ENCODE data around the gene ADAMTS7.
"Not testable (repeated sequence)": the region's sequence is repeated elsewhere in the genome, so short reads cannot be mapped to it uniquely, and the experiment has no call there.

The ADAMTS7 gene

GRCh38 chr15:78752492-78753358 lies 58.5 kb downstream of the ADAMTS7 start:
- no peak for DNase-seq (ENCODE audit: low spot score)

GRCh38 chr15:78751602-78751979 lies 59.7 kb downstream of the ADAMTS7 start:
- no peak for DNase-seq (ENCODE audit: low spot score)

GRCh38 chr15:78750974-78751601 lies 60.2 kb downstream of the ADAMTS7 start:
- DNase-seq (ENCODE audit: low spot score): peak; percentile 91

DNA sequence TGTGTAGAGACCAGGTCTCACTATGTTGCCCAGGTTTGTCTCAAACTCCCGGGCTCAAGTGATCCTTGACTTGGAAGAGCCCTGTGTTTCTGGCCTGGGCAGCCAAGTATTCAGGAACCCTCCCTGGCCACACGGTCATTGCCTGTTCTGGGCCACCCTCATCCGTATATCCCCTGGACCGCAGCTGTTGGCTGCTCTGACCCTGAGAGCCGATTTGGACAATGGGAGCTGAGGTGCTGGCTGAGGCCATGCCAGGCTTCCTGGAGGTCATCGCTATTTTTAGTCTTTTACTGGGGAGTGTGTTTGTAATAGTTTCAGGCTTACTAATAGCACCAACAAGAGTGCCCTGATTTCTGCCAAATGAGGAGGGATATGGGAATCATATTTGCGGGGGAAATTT lies 60.7 kb downstream of the ADAMTS7 start:
- peak; percentile 36 for DNase-seq (ENCODE audit: low spot score)

- no peak for DNase-seq (ENCODE audit: low spot score)
Measured at GRCh38 chr15:78749831-78750230, 61.4 kb downstream of the ADAMTS7 start.

- not testable (repeated sequence) for DNase-seq (ENCODE audit: low spot score)
Measured at GRCh38 chr15:78747877-78748276, 63.4 kb downstream of the ADAMTS7 start.

DNA sequence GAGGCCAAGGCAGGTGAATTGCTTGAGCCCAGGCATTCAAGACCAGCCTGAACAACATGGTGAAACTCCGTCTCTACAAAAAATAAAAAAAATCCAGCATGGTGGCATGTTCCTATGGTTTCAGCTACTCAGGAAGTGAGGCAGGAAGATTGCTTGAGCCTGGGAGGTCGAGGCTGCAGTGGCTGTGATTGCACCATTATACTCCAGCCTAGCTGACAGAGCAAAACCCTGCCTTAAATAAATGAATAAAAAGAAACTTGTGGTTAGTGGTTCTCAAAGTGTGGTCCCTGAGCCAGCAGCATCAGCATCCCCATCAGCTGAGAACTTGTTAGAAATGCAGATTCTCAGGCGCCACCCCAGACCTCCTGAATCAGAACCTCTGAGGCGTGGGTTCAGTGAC lies 69.6 kb downstream of the ADAMTS7 start:
- DNase-seq (ENCODE audit: low spot score): not testable (repeated sequence)

- DNase-seq (ENCODE audit: low spot score): no peak
Measured at GRCh38 chr15:78740904-78741274, 70.4 kb downstream of the ADAMTS7 start.

DNA sequence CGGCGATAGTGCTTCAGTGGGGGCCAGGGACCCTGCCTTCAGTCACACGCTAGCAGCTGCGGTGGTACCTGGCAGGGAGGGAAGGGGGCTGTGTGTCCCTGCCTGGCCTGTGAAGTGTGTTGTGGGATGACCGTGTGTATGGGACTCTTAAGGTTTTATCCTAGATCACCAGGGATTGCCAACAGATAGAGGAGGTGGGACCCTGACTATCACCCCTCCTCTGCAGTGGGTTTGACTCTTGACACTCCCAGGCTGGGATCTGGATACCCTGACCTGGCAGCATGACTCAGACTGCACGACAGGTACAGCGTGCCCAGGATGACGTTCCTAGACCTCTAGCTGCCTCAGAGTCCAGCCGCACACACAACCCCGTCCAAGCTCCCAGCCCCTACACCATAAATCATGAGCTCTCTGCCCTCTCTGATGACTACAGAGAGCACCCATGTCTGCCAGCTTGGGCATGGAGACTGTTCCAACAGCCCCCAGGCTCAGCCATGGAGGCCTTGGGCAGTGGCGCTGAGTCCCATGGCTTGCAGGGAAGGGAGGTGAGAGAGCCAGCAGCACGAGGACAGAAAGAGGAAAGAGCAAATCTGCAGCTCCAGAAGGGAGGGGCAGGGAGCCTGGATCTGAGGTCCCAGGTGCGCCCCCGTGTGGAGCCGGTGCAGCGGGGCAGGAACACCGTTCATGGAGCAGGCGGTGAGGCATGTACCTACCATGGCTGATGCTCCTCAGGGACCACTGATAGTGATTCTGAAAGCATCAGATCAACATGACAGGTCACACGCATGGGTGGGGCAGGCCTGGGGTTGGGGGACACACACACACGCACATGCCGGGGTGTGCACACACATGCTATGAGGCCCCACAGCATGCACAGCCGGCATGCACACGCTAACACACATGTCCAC lies 71.0 kb downstream of the ADAMTS7 start:
- DNase-seq (ENCODE audit: low spot score): no peak

DNA sequence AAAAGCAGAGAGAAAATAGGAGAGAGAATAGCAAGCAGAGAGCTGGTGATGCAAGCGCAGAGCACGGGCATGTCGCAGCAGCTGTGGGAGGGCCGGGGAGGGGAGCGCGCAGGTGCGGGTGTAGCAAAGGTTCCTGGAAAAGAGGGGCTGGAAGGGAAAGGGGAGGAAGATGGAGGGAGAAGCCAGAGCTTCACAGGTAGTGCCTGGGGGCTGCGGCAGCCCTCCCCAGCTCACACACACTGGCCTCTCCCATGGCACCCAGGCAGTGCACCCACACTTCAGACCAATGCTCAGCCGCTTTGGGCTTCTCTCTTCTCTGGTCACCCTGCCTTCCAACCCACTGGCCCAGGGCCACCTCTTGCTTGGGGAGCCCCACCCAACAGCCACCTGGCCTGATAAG lies 72.1 kb downstream of the ADAMTS7 start:
- no peak for DNase-seq (ENCODE audit: low spot score)

DNA sequence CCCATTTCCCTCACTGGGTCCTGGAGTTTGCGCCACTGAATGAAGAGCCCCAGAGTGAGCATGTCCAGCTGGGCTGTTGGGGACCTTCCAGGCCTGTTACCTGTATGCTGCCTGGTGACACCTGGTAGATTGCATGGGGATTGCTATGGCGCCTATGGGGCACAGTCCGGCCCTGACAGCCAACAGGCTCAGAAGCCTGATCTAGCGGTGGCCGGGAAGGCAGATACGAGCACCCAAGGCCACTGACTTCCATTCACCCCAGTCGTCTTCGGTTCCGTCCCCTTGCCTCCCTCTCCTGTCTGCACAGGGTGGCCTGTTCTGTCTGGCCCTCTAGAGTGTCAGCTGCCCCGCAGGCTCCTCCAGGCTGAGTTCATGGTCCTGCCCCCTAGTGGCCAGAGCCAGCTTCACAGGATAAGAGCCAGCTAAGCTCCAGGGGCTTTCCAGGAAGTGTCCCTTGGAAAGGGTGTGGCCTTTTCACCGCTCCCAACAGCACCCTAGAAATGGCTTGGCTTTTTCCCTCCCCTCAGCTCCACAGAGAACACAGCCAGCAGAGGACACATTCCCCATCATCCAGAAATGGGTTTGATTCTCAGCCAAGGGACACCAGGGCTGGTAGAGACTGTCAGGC lies 73.2 kb downstream of the ADAMTS7 start:
- not testable (repeated sequence) for DNase-seq (ENCODE audit: low spot score)

DNA sequence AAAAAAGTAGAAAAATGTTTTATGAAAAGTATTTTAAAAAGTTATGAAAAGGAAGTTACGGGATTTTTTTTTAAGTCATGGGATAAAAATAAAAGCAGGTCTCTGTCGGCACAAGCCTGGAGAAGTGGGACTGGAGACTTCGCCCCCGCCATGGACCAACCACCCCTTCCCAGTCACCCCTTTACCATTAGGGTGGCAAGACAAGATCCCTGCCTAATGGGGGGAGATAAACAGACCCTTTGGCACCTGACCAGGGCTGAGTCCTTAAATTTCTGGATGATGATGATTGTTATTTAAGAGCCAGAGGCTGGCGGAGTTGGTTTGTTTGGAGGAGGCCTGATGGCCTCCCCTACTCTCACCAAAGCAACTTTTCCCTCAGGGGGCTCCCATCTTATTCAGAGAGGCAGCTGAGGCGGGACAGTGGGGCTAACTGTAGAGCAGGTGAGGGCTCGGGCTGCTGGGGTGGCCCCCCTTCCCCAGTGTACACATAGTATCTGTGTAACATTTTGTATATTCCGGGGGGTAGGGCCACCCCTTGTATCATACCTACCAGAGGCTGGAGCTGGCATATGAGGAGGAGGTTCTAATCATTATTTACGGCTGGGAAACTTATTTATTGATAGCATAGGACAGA lies 74.0 kb downstream of the ADAMTS7 start:
- no peak for DNase-seq (ENCODE audit: low spot score)

DNA sequence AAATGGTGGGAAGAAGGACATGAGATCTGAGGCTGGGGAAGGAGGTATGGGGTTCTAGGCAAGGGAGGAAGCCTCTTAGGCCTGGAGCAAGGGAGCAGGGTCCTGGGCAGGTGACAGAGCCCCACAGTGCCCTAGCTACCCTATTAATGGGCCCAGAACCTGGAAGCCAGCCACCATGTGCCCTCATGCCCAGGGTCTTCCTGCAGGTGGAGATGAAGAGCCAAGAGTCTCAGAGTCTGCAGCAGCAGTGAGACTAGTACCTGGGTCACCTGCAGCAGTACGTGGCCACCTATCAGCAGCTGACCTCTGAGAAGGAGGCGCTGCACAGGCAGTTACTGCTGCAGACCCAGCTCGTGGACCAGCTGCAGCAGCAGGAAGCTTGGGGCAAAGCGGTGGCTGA lies 75.0 kb downstream of the ADAMTS7 start:
- not testable (repeated sequence) for DNase-seq (ENCODE audit: low spot score)

GRCh38 chr15:78734451-78735064 lies 76.7 kb downstream of the ADAMTS7 start:
- no peak for DNase-seq (ENCODE audit: low spot score)

- no peak for DNase-seq (ENCODE audit: low spot score)
Measured at GRCh38 chr15:78732634-78733033, 78.6 kb downstream of the ADAMTS7 start.

- DNase-seq (ENCODE audit: low spot score): no peak
Measured at GRCh38 chr15:78730955-78731354, 80.3 kb downstream of the ADAMTS7 start.

DNA sequence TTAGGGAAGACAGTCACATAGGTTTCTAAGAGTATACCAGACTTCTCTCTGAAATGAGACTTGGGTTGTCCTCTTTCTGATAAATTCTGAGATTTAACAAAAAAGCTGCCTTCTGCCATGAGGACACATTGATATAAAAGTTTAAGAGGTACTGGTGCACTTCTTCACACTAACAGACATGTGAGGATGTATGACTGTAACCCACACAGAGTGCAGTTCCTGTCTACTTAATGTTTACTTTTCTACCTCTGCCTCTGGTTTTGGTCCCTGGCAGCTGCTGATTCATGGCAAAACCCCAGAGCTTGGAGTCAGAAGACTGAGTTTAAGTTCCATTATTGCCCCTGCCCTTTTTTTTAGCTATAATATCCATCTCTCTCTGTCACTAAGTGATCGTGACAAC lies 82.8 kb downstream of the ADAMTS7 start:
- not testable (repeated sequence) for DNase-seq (ENCODE audit: low spot score)

GRCh38 chr15:78727561-78727960 lies 83.7 kb downstream of the ADAMTS7 start:
- no peak for DNase-seq (ENCODE audit: low spot score)

DNA sequence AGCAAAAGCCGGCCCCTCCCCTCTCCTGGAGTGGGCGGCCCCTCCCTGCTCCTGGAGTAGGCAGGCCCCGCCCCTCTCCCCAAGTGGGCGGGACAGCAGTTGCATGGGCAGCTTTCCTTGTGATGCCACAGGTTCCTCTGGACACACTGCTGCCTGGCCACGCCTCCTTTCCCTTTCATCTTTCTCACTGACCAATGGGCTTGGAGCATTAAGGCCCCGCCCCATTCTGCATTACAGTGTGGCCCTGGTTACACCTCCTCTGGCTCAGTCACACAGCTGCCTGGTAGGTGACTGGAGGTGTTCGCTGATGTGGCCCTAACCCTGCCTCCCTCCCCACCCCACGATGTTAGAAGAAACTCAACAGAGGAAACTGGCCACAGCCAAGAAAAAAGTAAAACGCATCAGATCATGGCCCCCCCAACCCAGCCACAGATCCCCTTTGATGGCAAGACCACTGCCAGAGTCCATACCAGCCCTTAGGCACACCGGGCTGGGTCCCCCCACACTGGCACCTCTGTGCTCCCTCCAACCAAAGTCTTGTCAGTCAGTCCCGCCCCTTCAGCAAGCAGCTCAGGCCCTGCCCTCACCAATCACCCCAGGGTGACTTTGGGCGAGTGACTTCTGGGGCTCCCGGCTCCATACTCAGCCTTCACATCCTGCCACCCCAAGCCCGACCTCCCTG lies 84.3 kb downstream of the ADAMTS7 start:
- no peak for DNase-seq (ENCODE audit: low spot score)

- DNase-seq (ENCODE audit: low spot score): not testable (repeated sequence)
Measured at GRCh38 chr15:78719819-78720450, 91.3 kb downstream of the ADAMTS7 start.

Measured in AG08396 (cell line).